Gastroesophageal sphincter (tissue), 3 donors: Measurements from ENCODE around the gene TMEM43.
"Not testable (repeated sequence)": the region's sequence is repeated elsewhere in the genome, so short reads cannot be mapped to it uniquely, and the experiment has no call there.

Experiments
- EP300 ChIP-seq: sonication (generic); formaldehyde crosslinking; IDR thresholded peaks from one replicate; pipeline ENCODE4 v1.6.1; 2017; ENCODE audit warnings: antibody characterized with exemption, mild to moderate bottlenecking
- POLR2A ChIP-seq, 2 donors: fragments of 450-650 bp; IDR thresholded peaks; one replicate each; pipeline ENCODE4 v1.6.1; 2017; ENCODE audit warnings: antibody characterized with exemption in 2 of 2, mild to moderate bottlenecking in 2 of 2, moderate library complexity in 1 of 2
- TF ChIP-seq, protein P1 (sequence below), 4 experiments: fragments of 200-600 bp in 2 of 4; fragments of 450-650 bp in 2 of 4; sonication (generic) in 1 of 4; IDR thresholded peaks; one replicate each; pipeline ENCODE4 v1.5.1; 2017 to 2019; ENCODE audit warnings: antibody characterized with exemption in 4 of 4, mild to moderate bottlenecking in 2 of 4, moderate library complexity in 2 of 4

GRCh38 chr3:14109821-14110220 lies 15.0 kb upstream of the TMEM43 start:
- TF ChIP-seq, protein P1, sequence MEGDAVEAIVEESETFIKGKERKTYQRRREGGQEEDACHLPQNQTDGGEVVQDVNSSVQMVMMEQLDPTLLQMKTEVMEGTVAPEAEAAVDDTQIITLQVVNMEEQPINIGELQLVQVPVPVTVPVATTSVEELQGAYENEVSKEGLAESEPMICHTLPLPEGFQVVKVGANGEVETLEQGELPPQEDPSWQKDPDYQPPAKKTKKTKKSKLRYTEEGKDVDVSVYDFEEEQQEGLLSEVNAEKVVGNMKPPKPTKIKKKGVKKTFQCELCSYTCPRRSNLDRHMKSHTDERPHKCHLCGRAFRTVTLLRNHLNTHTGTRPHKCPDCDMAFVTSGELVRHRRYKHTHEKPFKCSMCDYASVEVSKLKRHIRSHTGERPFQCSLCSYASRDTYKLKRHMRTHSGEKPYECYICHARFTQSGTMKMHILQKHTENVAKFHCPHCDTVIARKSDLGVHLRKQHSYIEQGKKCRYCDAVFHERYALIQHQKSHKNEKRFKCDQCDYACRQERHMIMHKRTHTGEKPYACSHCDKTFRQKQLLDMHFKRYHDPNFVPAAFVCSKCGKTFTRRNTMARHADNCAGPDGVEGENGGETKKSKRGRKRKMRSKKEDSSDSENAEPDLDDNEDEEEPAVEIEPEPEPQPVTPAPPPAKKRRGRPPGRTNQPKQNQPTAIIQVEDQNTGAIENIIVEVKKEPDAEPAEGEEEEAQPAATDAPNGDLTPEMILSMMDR (IDR thresholded peaks at IDR 0.05), result not testable (repeated sequence)
- TF ChIP-seq EP300; POLR2A (IDR thresholded peaks at IDR 0.05): not testable (repeated sequence)
